Ovary (tissue), 9 donors: ENCODE data around the gene DMRT3. TPM values are rescaled to one million over a fixed set of nuclear protein-coding genes. Genes with fewer than 3 reads are reported as not detected.

Experiments
- DNase-seq, 5 donors: peaks; one replicate each; pipeline ENCODE4 v3.0.0-alpha.2; 2019 to 2020
- H3K27ac ChIP-seq, 2 donors: fragments of 200-600 bp; one replicate each; pipeline versions ENCODE4 v1.5.1 to v1.8.0; 2019 to 2022
- H3K27me3 ChIP-seq: fragments of 200-600 bp; one replicate; pipeline ENCODE4 v1.8.0; 2022
- H3K36me3 ChIP-seq: fragments of 200-600 bp; sonication (generic); one replicate; pipeline ENCODE4 v1.5.1; 2019
- H3K4me1 ChIP-seq: one replicate; pipeline ENCODE4 v1.8.1; 2013; ENCODE audit warnings: mild to moderate bottlenecking, moderate library complexity; ENCODE audit not compliant: insufficient read depth
- H3K4me3 ChIP-seq: fragments of 200-600 bp; sonication (generic); one replicate; pipeline ENCODE4 v1.5.1; 2017
- H3K9me3 ChIP-seq, 2 donors: fragments of 200-600 bp in 1 of 2; sonication (generic) in 1 of 2; one replicate each; pipeline versions ENCODE4 v1.5.1 to v1.8.1; 2013 to 2019; ENCODE audit warnings: mild to moderate bottlenecking in 1 of 2, moderate library complexity in 1 of 2
- CTCF ChIP-seq, 3 donors: fragments of 450-650 bp in 2 of 3; fragments of 200-600 bp in 1 of 3; IDR thresholded peaks; one replicate each; pipeline versions ENCODE4 v1.5.1 to v1.8.0; 2016 to 2022; ENCODE audit warnings: antibody characterized with exemption in 3 of 3, mild to moderate bottlenecking in 1 of 3
- EP300 ChIP-seq: sonication (generic); formaldehyde crosslinking; IDR thresholded peaks from one replicate; pipeline ENCODE4 v1.6.1; 2017; ENCODE audit warnings: antibody characterized with exemption
- POLR2A ChIP-seq: fragments of 450-650 bp; IDR thresholded peaks from one replicate; pipeline ENCODE4 v1.6.1; 2017; ENCODE audit warnings: antibody characterized with exemption, mild to moderate bottlenecking, moderate library complexity
- WGBS, 3 donors: extraction: QIAGEN DNeasy Blood & Tissue Kit in 1 of 3; methylation state at CpG; one replicate each; pipeline versions ENCODE4 v1.1.5 to v1.1.7; 2013 to 2017; 5-methylcytosine and 5-hydroxymethylcytosine counted together
- intact Hi-C, 4 donors: fragments of 100-400 bp; cut with DNase I; formaldehyde crosslinking; loops; one replicate each; pipeline versions ENCODE4 v1.11.0 to v1.15.1; 2022 to 2023
- polyA plus RNA-seq, 2 donors: library from polyadenylated mRNA; stranded (reverse); fragments of 200-250 nt in 1 of 2; fragments of 350-450 nt in 1 of 2; fragmentation: Illumina TruSeq in 1 of 2; extraction: RNeasy Lipid Tissue Mini Kit (QIAGEN cat#74804) in 1 of 2; gene quantifications; one replicate each; pipeline ENCODE4 v1.2.3, GENCODE V29; 2013 to 2014
- total RNA-seq, 7 donors: library from RNA; depleted of rRNA in 2 of 7; stranded (reverse); fragments of >200 nt in 2 of 7; fragmentation: NEBNext Ultra II Directional in 3 of 7; extraction: Animal tissue kit (Norgen Biotek cat#: 25700) in 3 of 7; gene quantifications; one replicate each; pipeline versions ENCODE4 v1.1.0 to v1.2.4, GENCODE V29; 2016 to 2023
- donor health status: DM: no; HTN: no; CAD: no; lungs with moderate emphysema.
- donor health status: DM: no; HTN: no; CAD: no.
- donor health status: Bipolar disorder and iron deficiency.
- donor health status: DM: yes; HTN: yes; CAD: no.
- donor health status: DM: no; HTN: no; CAD: no.
- donor health status: DM: yes; HTN: yes; CAD: no.

The DMRT3 gene
- total and polyA plus RNA-seq, 9 donors, result 0.17 TPM; not detected in 8

- no peak for DNase-seq
- peaks cover 0 to 5% of the 10 kb centered on the region in 2 donors for H3K9me3 ChIP-seq
- peaks cover 11% of the 10 kb centered on the region for H3K4me1 ChIP-seq
- WGBS, 3 donors, result 26 to 32% (median 32%) methylated on average over 24 of the region's 24 CpGs
- H3K4me3 ChIP-seq, result no peak overlapping the region
- TF ChIP-seq POLR2A (no peak), CTCF (IDR thresholded peaks at IDR 0.05) (no peak), EP300 (no peak)
- intact Hi-C loops, result no loop called here
- no peaks in the 10 kb centered on the region for H3K36me3 ChIP-seq
- no peak overlapping the region for H3K27ac ChIP-seq
- H3K27me3 ChIP-seq, result peaks cover 3% of the 10 kb centered on the region
Measured at GRCh38 chr9:974996-975739, 1.3 kb upstream of the DMRT3 start.

GRCh38 chr9:975740-976257 is 656 bp upstream of the DMRT3 start:
- Histone ChIP-seq H3K27me3 (peaks cover 3% of the 10 kb centered on the region), H3K4me3 (no peak overlapping the region), H3K4me1 (peaks cover 9% of the 10 kb centered on the region), H3K9me3 (peaks cover 0 to 5% of the 10 kb centered on the region in 2 donors), H3K27ac (no peak overlapping the region), H3K36me3 (no peaks in the 10 kb centered on the region)
- WGBS, 3 donors, result 9 to 10% (median 10%) methylated on average over 23 of the region's 23 CpGs
- intact Hi-C loops, result no loop called here
- DNase-seq, result no peak
- TF ChIP-seq POLR2A, result no peak
- TF ChIP-seq CTCF (IDR thresholded peaks at IDR 0.05), result no peak
- TF ChIP-seq EP300, result no peak

- Histone ChIP-seq H3K4me1 (peaks cover 5% of the 10 kb centered on the region), H3K27ac (no peak overlapping the region), H3K9me3 (peaks cover 0 to 5% of the 10 kb centered on the region in 2 donors), H3K4me3 (no peak overlapping the region), H3K27me3 (no peaks in the 10 kb centered on the region), H3K36me3 (no peaks in the 10 kb centered on the region)
- 2 to 5% (median 4%) methylated on average over 42 to 92 of the region's 92 CpGs for WGBS, 3 donors
- intact Hi-C loops, result no loop called here
- DNase-seq, result no peak
- TF ChIP-seq POLR2A (no peak), EP300 (no peak), CTCF (IDR thresholded peaks at IDR 0.05) (no peak)
Measured at GRCh38 chr9:976943-977837, 735 bp downstream of the DMRT3 start.

- Histone ChIP-seq H3K27me3 (no peaks in the 10 kb centered on the region), H3K4me1 (peaks cover 3% of the 10 kb centered on the region), H3K36me3 (no peaks in the 10 kb centered on the region), H3K27ac (no peak overlapping the region), H3K9me3 (no peaks in the 10 kb centered on the region), H3K4me3 (no peak overlapping the region)
- 45 to 47% (median 46%) methylated on average over 19 of the region's 19 CpGs for WGBS, 3 donors
- DNase-seq, result no peak
- no peak for TF ChIP-seq POLR2A
- TF ChIP-seq CTCF (IDR thresholded peaks at IDR 0.05), result no peak
- TF ChIP-seq EP300, result no peak
- intact Hi-C loops, result no loop called here
Measured at GRCh38 chr9:977838-978830, 1.7 kb downstream of the DMRT3 start.
